A549 (cell line): ENCODE data around the gene CMYA5. TPM values are rescaled to one million over a fixed set of nuclear protein-coding genes. Genes with fewer than 3 reads are reported as not detected.

Source experiments
- ATAC-seq, 2 experiments: fragments of 200-7000 bp in 1 of 2; fragments of >200 bp in 1 of 2; cut with Nextera tagmentation in 1 of 2; cut with Tn5 transposase in 1 of 2; 3 replicates each; pipeline versions ENCODE4 v1.8.0 to v1.9.1; 2018 to 2020; ENCODE audit warnings: mild to moderate bottlenecking in 1 of 2, moderate library complexity in 1 of 2
- CTCF ChIA-PET: fragments of 300-600 bp; sonication (Branson Sonifier 250); formaldehyde crosslinking; extraction: SDS; loops from one replicate; lab custom pipeline; 2021; ENCODE audit warnings: antibody characterized with exemption, inconsistent platforms; lab: Yijun Ruan, JAX
- POLR2A ChIA-PET: fragments of 350-600 bp; formaldehyde crosslinking; extraction: SDS; loops from one replicate; lab custom pipeline; 2021; ENCODE audit warnings: antibody characterized with exemption, inconsistent platforms; lab: Yijun Ruan, JAX
- DNase-seq, 2 experiments: peaks; one replicate each; pipeline versions ENCODE4 v3.0.0 to v3.0.0-alpha.2; 2011 to 2016; ENCODE audit warnings: low read depth in 1 of 2, low spot score in 1 of 2
- FAIRE-seq: peaks from 2 replicates; lab custom pipeline; 2011; peaks lifted over from hg19 to GRCh38; lab: Jason Lieb, UNC
- H3K27ac ChIP-seq, 2 experiments: fragments of >200 bp; sonication (Bioruptor Twin); formaldehyde crosslinking; 3 replicates each; pipeline ENCODE4 v1.5.1; 2016 to 2017
- H3K4me1 ChIP-seq: fragments of >200 bp; sonication (Bioruptor Twin); formaldehyde crosslinking; 3 replicates; pipeline ENCODE4 v1.6.1; 2016
- H3K4me2 ChIP-seq: fragments of >200 bp; sonication (Bioruptor Twin); formaldehyde crosslinking; 3 replicates; pipeline ENCODE4 v1.6.1; 2016
- H3K4me3 ChIP-seq: fragments of >200 bp; sonication (Bioruptor Twin); formaldehyde crosslinking; 3 replicates; pipeline ENCODE4 v1.5.1; 2016
- H3K9me3 ChIP-seq: fragments of >200 bp; sonication (Bioruptor Twin); formaldehyde crosslinking; 3 replicates; pipeline ENCODE4 v1.6.1; 2016
- CBX8 ChIP-seq: fragments of 200-600 bp; sonication (generic); IDR thresholded peaks from 2 replicates; pipeline ENCODE4 v1.6.1; 2016
- CHD2 ChIP-seq: fragments of 150-350 bp; IDR thresholded peaks from 2 replicates; pipeline ENCODE4 v1.6.1; 2014; ENCODE audit warnings: low read length; ENCODE audit not compliant: partially characterized antibody
- CHD4 ChIP-seq: fragments of 200-600 bp; sonication (generic); IDR thresholded peaks from 2 replicates; pipeline ENCODE4 v1.6.1; 2016; ENCODE audit warnings: antibody characterized with exemption, mild to moderate bottlenecking, borderline replicate concordance
- EP300 ChIP-seq, 2 experiments: fragments of >200 bp; sonication (Bioruptor Twin); formaldehyde crosslinking; IDR thresholded peaks; 2 replicates in 1 of 2; 3 replicates in 1 of 2; pipeline ENCODE4 v1.6.1; 2016 to 2017
- ESRRA ChIP-seq: fragments of 150-350 bp; IDR thresholded peaks from 2 replicates; pipeline ENCODE4 v1.6.1; 2014; ENCODE audit warnings: mild to moderate bottlenecking, low read length, borderline replicate concordance
- FOSB ChIP-seq: fragments of 250-450 bp; sonication (Bioruptor Pico); IDR thresholded peaks from 2 replicates; pipeline ENCODE4 v1.5.0; 2020; ENCODE audit warnings: mild to moderate bottlenecking, moderate library complexity
- GATA3 ChIP-seq: IDR thresholded peaks from 2 replicates; pipeline ENCODE4 v1.6.1; 2012; ENCODE audit warnings: borderline replicate concordance
- HEYL ChIP-seq: fragments of 250-450 bp; sonication (Bioruptor Pico); IDR thresholded peaks from 2 replicates; pipeline ENCODE4 v1.8.0; 2021; ENCODE audit warnings: mild to moderate bottlenecking, moderate library complexity
- HOXA7 ChIP-seq: fragments of 250-450 bp; sonication (Bioruptor Pico); IDR thresholded peaks from 2 replicates; pipeline ENCODE4 v1.5.0; 2020; ENCODE audit warnings: mild to moderate bottlenecking, moderate library complexity
- HOXB13 ChIP-seq: fragments of 250-450 bp; sonication (Bioruptor Pico); IDR thresholded peaks from 2 replicates; pipeline ENCODE4 v1.5.0; 2020; ENCODE audit warnings: low read depth, mild to moderate bottlenecking, moderate library complexity
- JUN ChIP-seq, 2 experiments: fragments of >200 bp; sonication (Bioruptor Twin); formaldehyde crosslinking; IDR thresholded peaks; 2 replicates in 1 of 2; 3 replicates in 1 of 2; pipeline ENCODE4 v1.6.1; 2016 to 2017
- KDM1A ChIP-seq: fragments of 200-600 bp; sonication (generic); IDR thresholded peaks from 2 replicates; pipeline ENCODE4 v1.6.1; 2016; ENCODE audit warnings: low read depth, mild to moderate bottlenecking
- MAFK ChIP-seq: fragments of 450-650 bp; IDR thresholded peaks from 2 replicates; pipeline ENCODE4 v1.6.1; 2014; ENCODE audit not compliant: partially characterized antibody
- NPAS2 ChIP-seq: fragments of 250-450 bp; sonication (Bioruptor Pico); IDR thresholded peaks from 2 replicates; pipeline ENCODE4 v1.8.0; 2022; ENCODE audit warnings: mild to moderate bottlenecking, moderate library complexity, borderline replicate concordance
- NR3C1 ChIP-seq: fragments of >200 bp; sonication (Bioruptor Twin); formaldehyde crosslinking; IDR thresholded peaks from 3 replicates; pipeline ENCODE4 v1.6.1; 2017
- POLR2A ChIP-seq: IDR thresholded peaks from 2 replicates; pipeline ENCODE4 v1.6.1; 2012; ENCODE audit warnings: mild to moderate bottlenecking, low read length
- RAD21 ChIP-seq, 2 experiments: fragments of >200 bp in 1 of 2; sonication (Bioruptor Twin) in 1 of 2; formaldehyde crosslinking in 1 of 2; IDR thresholded peaks in 1 of 2; conservative IDR thresholded peaks in 1 of 2; 2 replicates in 1 of 2; 3 replicates in 1 of 2; pipeline ENCODE4 v1.6.1; 2012 to 2018; ENCODE audit warnings: inconsistent platforms in 1 of 2
- RNF2 ChIP-seq: fragments of 200-600 bp; sonication (generic); IDR thresholded peaks from 2 replicates; pipeline ENCODE4 v1.6.1; 2016; ENCODE audit warnings: low read depth, mild to moderate bottlenecking, antibody characterized with exemption, moderate library complexity, borderline replicate concordance
- SREBF2 ChIP-seq: fragments of 450-650 bp; IDR thresholded peaks from 2 replicates; pipeline ENCODE4 v1.6.1; 2014; ENCODE audit warnings: mild to moderate bottlenecking, moderate library complexity
- TFCP2L1 ChIP-seq: fragments of 250-450 bp; sonication (Bioruptor Pico); IDR thresholded peaks from 2 replicates; pipeline ENCODE4 v1.5.0; 2021; ENCODE audit warnings: mild to moderate bottlenecking
- ZFP36 ChIP-seq: fragments of 450-650 bp; IDR thresholded peaks from 2 replicates; pipeline ENCODE4 v1.6.1; 2014; ENCODE audit warnings: borderline replicate concordance; ENCODE audit not compliant: partially characterized antibody
- ZSCAN20 ChIP-seq: fragments of 250-450 bp; sonication (Bioruptor Pico); IDR thresholded peaks from 2 replicates; pipeline ENCODE4 v1.8.0; 2022; ENCODE audit warnings: mild to moderate bottlenecking, moderate library complexity
- WGBS: methylation state at CpG from one replicate; pipeline ENCODE4 v1.1.6; 2017; ENCODE audit errors: missing lambda C conversion rate; 5-methylcytosine and 5-hydroxymethylcytosine counted together
- polyA plus RNA-seq, 4 experiments: library from polyadenylated mRNA; depleted of rRNA in 3 of 4; stranded (reverse); fragments of >200 nt; fragmentation: RNase III in 1 of 4; extraction: RNeasy Plus Mini Kit Qiagen cat#74134 plus additional on column Dnase treatment in 1 of 4; gene quantifications; 2 replicates in 3 of 4; 3 replicates in 1 of 4; pipeline ENCODE4 v1.2.3, GENCODE V29; 2011 to 2017
- TF ChIP-seq, protein P1 (sequence below): IDR thresholded peaks from 2 replicates; pipeline ENCODE4 v1.6.1; 2012
- TF ChIP-seq, protein P2 (sequence below): fragments of 450-650 bp; IDR thresholded peaks from 2 replicates; pipeline ENCODE4 v1.6.1; 2014; ENCODE audit warnings: antibody characterized with exemption
- TF ChIP-seq, protein P3 (sequence below): fragments of 250-450 bp; sonication (Bioruptor Pico); IDR thresholded peaks from 2 replicates; pipeline ENCODE4 v1.5.0; 2020; ENCODE audit warnings: low read depth, mild to moderate bottlenecking, moderate library complexity
- TF ChIP-seq, protein P4 (sequence below): fragments of 150-350 bp; IDR thresholded peaks from 2 replicates; pipeline ENCODE4 v1.6.1; 2014; ENCODE audit warnings: low read depth, mild to moderate bottlenecking, low read length
- TF ChIP-seq, protein P5 (sequence below): IDR thresholded peaks from 2 replicates; pipeline ENCODE4 v1.6.1; 2012
- TF ChIP-seq, protein P6 (sequence below): fragments of >200 bp; sonication (Bioruptor Twin); formaldehyde crosslinking; IDR thresholded peaks from 2 replicates; pipeline ENCODE4 v1.6.1; 2016
- TF ChIP-seq, protein P7 (sequence below): fragments of 250-450 bp; sonication (Bioruptor Pico); IDR thresholded peaks from 2 replicates; pipeline ENCODE4 v1.5.0; 2021; ENCODE audit warnings: mild to moderate bottlenecking, moderate library complexity, borderline replicate concordance

Gene CMYA5
- polyA plus RNA-seq, 2 of the 4 experiments (the other 2 are of a cell fraction): 0.10 to 0.61 TPM

DNA sequence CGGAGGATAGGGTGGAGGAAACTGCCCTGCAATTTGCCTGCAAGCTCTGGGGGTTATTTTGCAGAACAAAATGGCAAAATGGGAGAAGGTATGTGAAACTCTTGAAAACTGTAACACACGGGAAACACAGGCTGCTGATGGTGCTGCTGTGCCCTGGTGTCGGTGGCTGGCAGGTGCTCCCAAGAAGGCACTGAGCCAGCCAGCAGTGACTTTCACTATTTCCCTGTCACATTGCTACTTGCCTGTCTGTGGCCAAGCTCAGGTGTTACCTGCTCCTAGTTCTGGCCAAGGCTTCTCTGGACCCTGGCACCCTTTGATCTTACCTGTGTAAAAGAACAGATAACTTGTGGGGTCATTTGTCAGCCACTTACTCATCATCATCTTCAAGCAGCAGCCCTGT is 102.2 kb downstream of the CMYA5 start (continued):
- TF ChIP-seq, protein P1, sequence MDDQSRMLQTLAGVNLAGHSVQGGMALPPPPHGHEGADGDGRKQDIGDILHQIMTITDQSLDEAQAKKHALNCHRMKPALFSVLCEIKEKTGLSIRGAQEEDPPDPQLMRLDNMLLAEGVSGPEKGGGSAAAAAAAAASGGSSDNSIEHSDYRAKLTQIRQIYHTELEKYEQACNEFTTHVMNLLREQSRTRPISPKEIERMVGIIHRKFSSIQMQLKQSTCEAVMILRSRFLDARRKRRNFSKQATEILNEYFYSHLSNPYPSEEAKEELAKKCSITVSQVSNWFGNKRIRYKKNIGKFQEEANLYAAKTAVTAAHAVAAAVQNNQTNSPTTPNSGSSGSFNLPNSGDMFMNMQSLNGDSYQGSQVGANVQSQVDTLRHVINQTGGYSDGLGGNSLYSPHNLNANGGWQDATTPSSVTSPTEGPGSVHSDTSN: no peak

DNA sequence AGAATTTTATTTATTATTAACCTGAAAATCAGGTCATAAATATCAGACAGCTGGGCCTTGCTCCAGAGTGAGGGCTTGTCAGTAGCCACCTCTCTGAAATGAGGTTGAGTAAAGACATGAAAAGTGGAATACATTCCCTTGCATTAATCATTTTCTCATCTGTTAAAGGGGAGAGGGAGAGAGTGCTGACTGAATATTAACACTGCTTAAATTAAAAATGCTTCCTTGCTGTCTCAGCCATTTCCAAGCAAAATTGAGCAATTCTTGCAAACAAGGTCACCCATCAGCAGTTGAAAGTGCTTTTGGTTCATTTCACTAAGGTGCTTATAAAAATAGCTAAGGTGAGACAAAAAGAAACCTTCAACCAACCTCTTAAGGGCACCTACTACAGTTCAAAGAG is 102.8 kb downstream of the CMYA5 start:
- ATAC-seq: no peak
- Histone ChIP-seq H3K9me3 (no peaks in the 10 kb centered on the region), H3K4me3 (no peak overlapping the region), H3K27ac (no peak overlapping the region), H3K4me2 (no peak overlapping the region), H3K4me1 (no peaks in the 10 kb centered on the region)
- DNase-seq: no peak
- POLR2A ChIA-PET: interaction anchor here (0.7 kb wide), 1 partner anchor 555 kb away, joined by 3 read pairs; no protein-coding TSS in a partner anchor
- TF ChIP-seq ZSCAN20 (CRISPR knock-in tag) (no peak), RAD21 (conservative IDR thresholded peaks at IDR 0.05 in 1 of 2, IDR thresholded peaks at IDR 0.05 in 1 of 2) (no peak), RNF2 (no peak), GATA3 (no peak), ZFP36 (no peak)
- CTCF ChIA-PET: no interaction called here
- FAIRE-seq: no peak

DNA sequence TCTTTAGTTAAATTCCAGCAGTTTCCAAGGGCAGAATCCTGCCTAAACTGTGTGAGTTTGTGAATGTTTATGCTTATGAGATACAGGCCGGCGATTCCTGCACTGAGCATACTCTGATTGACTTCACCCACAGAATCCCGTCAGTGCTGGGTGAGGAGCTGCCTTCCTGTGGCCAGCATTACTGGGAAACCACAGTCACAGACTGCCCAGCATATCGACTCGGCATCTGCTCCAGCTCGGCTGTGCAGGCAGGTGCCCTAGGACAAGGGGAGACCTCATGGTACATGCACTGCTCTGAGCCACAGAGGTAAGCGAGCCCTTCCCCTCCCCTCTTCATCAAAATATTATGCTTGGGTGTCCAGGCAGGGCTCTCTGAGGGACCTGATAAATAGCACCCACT is 103.7 kb downstream of the CMYA5 start:
- 50% methylated on average over 7 of the region's 7 CpGs for WGBS
- Histone ChIP-seq H3K9me3 (no peaks in the 10 kb centered on the region), H3K4me3 (no peak overlapping the region), H3K4me2 (no peak overlapping the region), H3K27ac (no peak overlapping the region), H3K4me1 (no peaks in the 10 kb centered on the region)
- CTCF ChIA-PET: no interaction called here
- DNase-seq (no peak), FAIRE-seq (no peak), ATAC-seq (0 out of 6 replicates have a peak, but pooled peaks of 1 of the 2 experiments have one; percentile 24)
- POLR2A ChIA-PET: no interaction called here
- TF ChIP-seq SREBF2: no peak
- TF ChIP-seq ZSCAN20 (CRISPR knock-in tag): no peak
- no peak for TF ChIP-seq JUN (IDR thresholded peaks at IDR 0.05)
- TF ChIP-seq KDM1A: no peak
- TF ChIP-seq CBX8: no peak
- TF ChIP-seq TFCP2L1 (CRISPR knock-in tag): no peak
- TF ChIP-seq CHD4: no peak
- no peak for TF ChIP-seq NPAS2
- TF ChIP-seq, protein P2, sequence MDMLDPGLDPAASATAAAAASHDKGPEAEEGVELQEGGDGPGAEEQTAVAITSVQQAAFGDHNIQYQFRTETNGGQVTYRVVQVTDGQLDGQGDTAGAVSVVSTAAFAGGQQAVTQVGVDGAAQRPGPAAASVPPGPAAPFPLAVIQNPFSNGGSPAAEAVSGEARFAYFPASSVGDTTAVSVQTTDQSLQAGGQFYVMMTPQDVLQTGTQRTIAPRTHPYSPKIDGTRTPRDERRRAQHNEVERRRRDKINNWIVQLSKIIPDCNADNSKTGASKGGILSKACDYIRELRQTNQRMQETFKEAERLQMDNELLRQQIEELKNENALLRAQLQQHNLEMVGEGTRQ: no peak
- TF ChIP-seq, protein P3, sequence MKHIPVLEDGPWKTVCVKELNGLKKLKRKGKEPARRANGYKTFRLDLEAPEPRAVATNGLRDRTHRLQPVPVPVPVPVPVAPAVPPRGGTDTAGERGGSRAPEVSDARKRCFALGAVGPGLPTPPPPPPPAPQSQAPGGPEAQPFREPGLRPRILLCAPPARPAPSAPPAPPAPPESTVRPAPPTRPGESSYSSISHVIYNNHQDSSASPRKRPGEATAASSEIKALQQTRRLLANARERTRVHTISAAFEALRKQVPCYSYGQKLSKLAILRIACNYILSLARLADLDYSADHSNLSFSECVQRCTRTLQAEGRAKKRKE: no peak
- TF ChIP-seq, all 56 proteins: peak for 0

DNA sequence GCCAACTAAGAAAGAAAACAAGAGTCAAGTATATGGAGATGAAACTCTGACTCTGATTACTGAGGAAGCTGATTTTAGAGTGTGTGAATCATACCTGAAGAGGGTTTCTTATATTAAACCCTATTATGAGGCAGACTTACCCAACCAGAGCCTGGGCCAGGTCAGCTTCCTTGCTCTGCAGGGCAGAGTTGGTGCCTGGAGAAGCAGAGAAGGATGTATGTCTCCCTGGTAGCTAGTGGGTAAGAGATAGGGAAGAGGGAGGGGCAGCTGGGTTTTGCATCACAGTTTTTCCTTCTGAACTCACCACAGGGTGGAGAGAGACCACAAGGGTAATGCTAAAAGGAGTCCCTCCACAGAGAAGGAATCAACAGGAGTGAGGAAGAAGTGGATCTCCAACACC is 104.1 kb downstream of the CMYA5 start:
- peak in 1 of 2 experiments; percentile 43; a peak in 1 of 6 replicates for ATAC-seq
- CTCF ChIA-PET: no interaction called here
- Histone ChIP-seq H3K4me3 (no peak overlapping the region), H3K4me1 (no peaks in the 10 kb centered on the region), H3K9me3 (no peaks in the 10 kb centered on the region), H3K4me2 (no peak overlapping the region), H3K27ac (no peak overlapping the region)
- POLR2A ChIA-PET: no interaction called here
- FAIRE-seq: no peak
- no peak for DNase-seq
- TF ChIP-seq NR3C1 (no peak), POLR2A (no peak), HEYL (no peak), HOXA7 (CRISPR knock-in tag) (no peak), EP300 (IDR thresholded peaks at IDR 0.05) (no peak), NPAS2 (no peak), ESRRA (no peak), CHD2 (no peak), RNF2 (no peak), MAFK (no peak), HOXB13 (CRISPR knock-in tag) (no peak), TFCP2L1 (CRISPR knock-in tag) (no peak), FOSB (CRISPR knock-in tag) (no peak)
- TF ChIP-seq, protein P4, sequence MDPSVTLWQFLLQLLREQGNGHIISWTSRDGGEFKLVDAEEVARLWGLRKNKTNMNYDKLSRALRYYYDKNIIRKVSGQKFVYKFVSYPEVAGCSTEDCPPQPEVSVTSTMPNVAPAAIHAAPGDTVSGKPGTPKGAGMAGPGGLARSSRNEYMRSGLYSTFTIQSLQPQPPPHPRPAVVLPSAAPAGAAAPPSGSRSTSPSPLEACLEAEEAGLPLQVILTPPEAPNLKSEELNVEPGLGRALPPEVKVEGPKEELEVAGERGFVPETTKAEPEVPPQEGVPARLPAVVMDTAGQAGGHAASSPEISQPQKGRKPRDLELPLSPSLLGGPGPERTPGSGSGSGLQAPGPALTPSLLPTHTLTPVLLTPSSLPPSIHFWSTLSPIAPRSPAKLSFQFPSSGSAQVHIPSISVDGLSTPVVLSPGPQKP: no peak
- TF ChIP-seq, protein P5, sequence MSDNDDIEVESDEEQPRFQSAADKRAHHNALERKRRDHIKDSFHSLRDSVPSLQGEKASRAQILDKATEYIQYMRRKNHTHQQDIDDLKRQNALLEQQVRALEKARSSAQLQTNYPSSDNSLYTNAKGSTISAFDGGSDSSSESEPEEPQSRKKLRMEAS: no peak
- TF ChIP-seq, protein P6, sequence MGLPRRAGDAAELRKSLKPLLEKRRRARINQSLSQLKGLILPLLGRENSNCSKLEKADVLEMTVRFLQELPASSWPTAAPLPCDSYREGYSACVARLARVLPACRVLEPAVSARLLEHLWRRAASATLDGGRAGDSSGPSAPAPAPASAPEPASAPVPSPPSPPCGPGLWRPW: no peak
- TF ChIP-seq, protein P7, sequence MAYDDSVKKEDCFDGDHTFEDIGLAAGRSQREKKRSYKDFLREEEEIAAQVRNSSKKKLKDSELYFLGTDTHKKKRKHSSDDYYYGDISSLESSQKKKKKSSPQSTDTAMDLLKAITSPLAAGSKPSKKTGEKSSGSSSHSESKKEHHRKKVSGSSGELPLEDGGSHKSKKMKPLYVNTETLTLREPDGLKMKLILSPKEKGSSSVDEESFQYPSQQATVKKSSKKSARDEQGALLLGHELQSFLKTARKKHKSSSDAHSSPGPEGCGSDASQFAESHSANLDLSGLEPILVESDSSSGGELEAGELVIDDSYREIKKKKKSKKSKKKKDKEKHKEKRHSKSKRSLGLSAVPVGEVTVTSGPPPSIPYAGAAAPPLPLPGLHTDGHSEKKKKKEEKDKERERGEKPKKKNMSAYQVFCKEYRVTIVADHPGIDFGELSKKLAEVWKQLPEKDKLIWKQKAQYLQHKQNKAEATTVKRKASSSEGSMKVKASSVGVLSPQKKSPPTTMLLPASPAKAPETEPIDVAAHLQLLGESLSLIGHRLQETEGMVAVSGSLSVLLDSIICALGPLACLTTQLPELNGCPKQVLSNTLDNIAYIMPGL (CRISPR knock-in tag): no peak
